ENCODE measurements around the gene HAGHL.

HAGHL gene

GRCh38 chr16:745739-746138 is 18.8 kb downstream of the HAGHL start:
- peak; percentile 56 for DNase-seq (ENCODE audit: low read depth)
- TF ChIP-seq CTCF (IDR thresholded peaks at IDR 0.05; ENCODE audit: insufficient read depth, low read depth, low read length, missing control alignments) = peak; percentile 61
- no peak overlapping the region for H3K4me3 ChIP-seq (ENCODE audit: low read length)

GRCh38 chr16:746637-747036 is 19.7 kb downstream of the HAGHL start:
- no peak for DNase-seq (ENCODE audit: low read depth)
- H3K4me3 ChIP-seq (ENCODE audit: low read length) = no peak overlapping the region
- TF ChIP-seq CTCF (IDR thresholded peaks at IDR 0.05; ENCODE audit: insufficient read depth, low read depth, low read length, missing control alignments) = no peak

- no peak for DNase-seq (ENCODE audit: low read depth)
- no peak overlapping the region for H3K4me3 ChIP-seq (ENCODE audit: low read length)
- no peak for TF ChIP-seq CTCF (IDR thresholded peaks at IDR 0.05; ENCODE audit: insufficient read depth, low read depth, low read length, missing control alignments)
These were observed 21.3 kb downstream of the HAGHL start for GRCh38 chr16:747978-748746.

- H3K4me3 ChIP-seq (ENCODE audit: low read length) = no peak overlapping the region
- peak; percentile 69 for DNase-seq (ENCODE audit: low read depth)
- TF ChIP-seq CTCF (IDR thresholded peaks at IDR 0.05; ENCODE audit: insufficient read depth, low read depth, low read length, missing control alignments) = no peak
These were observed 22.1 kb downstream of the HAGHL start for GRCh38 chr16:749010-749409.

GRCh38 chr16:750485-750884 is 23.6 kb downstream of the HAGHL start:
- H3K4me3 ChIP-seq (ENCODE audit: low read length) = no peak overlapping the region
- no peak for DNase-seq (ENCODE audit: low read depth)
- no peak for TF ChIP-seq CTCF (IDR thresholded peaks at IDR 0.05; ENCODE audit: insufficient read depth, low read depth, low read length, missing control alignments)

GRCh38 chr16:751152-752006 is 24.5 kb downstream of the HAGHL start:
- H3K4me3 ChIP-seq (ENCODE audit: low read length) = no peak overlapping the region
- no peak for TF ChIP-seq CTCF (IDR thresholded peaks at IDR 0.05; ENCODE audit: insufficient read depth, low read depth, low read length, missing control alignments)
- DNase-seq (ENCODE audit: low read depth) = no peak
